HepG2 (cell line): ENCODE measurements around the gene PRKCG. TPM values are rescaled to one million over a fixed set of nuclear protein-coding genes. Genes with fewer than 3 reads are reported as not detected.

Experiments used
- MIXL1 ChIP-seq: IDR thresholded peaks from 2 replicates; pipeline ENCODE4 v1.6.1; 2016
- TFE3 ChIP-seq: IDR thresholded peaks from 2 replicates; pipeline ENCODE4 v1.6.1; 2016
- THAP11 ChIP-seq: IDR thresholded peaks from 2 replicates; pipeline ENCODE4 v1.6.1; 2016; ENCODE audit warnings: missing biosample characterization, missing genetic modification reagents
- ZNF343 ChIP-seq: sonication (generic); formaldehyde crosslinking; IDR thresholded peaks from 2 replicates; pipeline ENCODE4 v1.4.0; 2020; ENCODE audit warnings: mild to moderate bottlenecking, missing genetic modification reagents
- ZNF383 ChIP-seq: sonication (generic); formaldehyde crosslinking; IDR thresholded peaks from 2 replicates; pipeline ENCODE4 v1.4.0; 2020; ENCODE audit warnings: missing genetic modification reagents, mild to moderate bottlenecking, borderline replicate concordance
- ZNF775 ChIP-seq: sonication (generic); formaldehyde crosslinking; IDR thresholded peaks from 2 replicates; pipeline ENCODE4 v1.4.0; 2020; ENCODE audit warnings: missing genetic modification reagents, mild to moderate bottlenecking, moderate library complexity, borderline replicate concordance
- polyA plus RNA-seq, 8 experiments: library from polyadenylated mRNA; depleted of rRNA in 3 of 8; stranded (reverse) in 7 of 8; unstranded in 1 of 8; fragments of >200 nt; fragmentation: Illumina TruSeq in 4 of 8; extraction: Trizol in 4 of 8; gene quantifications; 2 replicates each; pipeline versions ENCODE4 v1.2.1 to v1.2.3, GENCODE V29; 2011 to 2016; ENCODE audit warnings: low read depth in 4 of 8, missing spikeins in 1 of 8, mixed read lengths in 1 of 8; ENCODE audit not compliant: insufficient read depth in 1 of 8
- total RNA-seq, 5 experiments: library from RNA; depleted of rRNA; stranded (reverse); fragments of >200 nt; fragmentation: Illumina TruSeq; extraction: Trizol; gene quantifications; 2 replicates each; pipeline ENCODE4 v1.2.3, GENCODE V29; 2016; ENCODE audit warnings: low read depth in 1 of 5
- TF ChIP-seq, protein P1 (sequence below): sonication (generic); formaldehyde crosslinking; IDR thresholded peaks from 2 replicates; pipeline ENCODE4 v1.4.0; 2020; ENCODE audit warnings: low read depth, mild to moderate bottlenecking, missing genetic modification reagents
- TF ChIP-seq, protein P2 (sequence below): sonication (generic); formaldehyde crosslinking; IDR thresholded peaks from 2 replicates; pipeline ENCODE4 v1.5.0; 2020; ENCODE audit warnings: mild to moderate bottlenecking, missing genetic modification reagents
- TF ChIP-seq, protein P3 (sequence below): sonication (generic); formaldehyde crosslinking; IDR thresholded peaks from 2 replicates; pipeline ENCODE4 v1.4.0; 2020; ENCODE audit warnings: missing genetic modification reagents, mild to moderate bottlenecking, borderline replicate concordance
- TF ChIP-seq, protein P4 (sequence below): sonication (generic); formaldehyde crosslinking; conservative IDR thresholded peaks from 2 replicates; pipeline ENCODE4 v1.4.0; 2020; ENCODE audit warnings: missing genetic modification reagents
- TF ChIP-seq, protein P5 (sequence below): IDR thresholded peaks from 2 replicates; pipeline ENCODE4 v1.6.1; 2016; ENCODE audit warnings: missing genetic modification reagents, missing compliant biosample characterization
- TF ChIP-seq, protein P6 (sequence below): sonication (generic); formaldehyde crosslinking; IDR thresholded peaks from one replicate; pipeline ENCODE4 v1.5.1; 2020; ENCODE audit warnings: mild to moderate bottlenecking, missing genetic modification reagents; ENCODE audit errors: not compliant biosample characterization

The PRKCG gene
- total and polyA plus RNA-seq, 2 of the 13 experiments (the other 11 are each of a cell fraction or from before 2014, with no cell fraction given) = 0.02 to 0.03 TPM

DNA sequence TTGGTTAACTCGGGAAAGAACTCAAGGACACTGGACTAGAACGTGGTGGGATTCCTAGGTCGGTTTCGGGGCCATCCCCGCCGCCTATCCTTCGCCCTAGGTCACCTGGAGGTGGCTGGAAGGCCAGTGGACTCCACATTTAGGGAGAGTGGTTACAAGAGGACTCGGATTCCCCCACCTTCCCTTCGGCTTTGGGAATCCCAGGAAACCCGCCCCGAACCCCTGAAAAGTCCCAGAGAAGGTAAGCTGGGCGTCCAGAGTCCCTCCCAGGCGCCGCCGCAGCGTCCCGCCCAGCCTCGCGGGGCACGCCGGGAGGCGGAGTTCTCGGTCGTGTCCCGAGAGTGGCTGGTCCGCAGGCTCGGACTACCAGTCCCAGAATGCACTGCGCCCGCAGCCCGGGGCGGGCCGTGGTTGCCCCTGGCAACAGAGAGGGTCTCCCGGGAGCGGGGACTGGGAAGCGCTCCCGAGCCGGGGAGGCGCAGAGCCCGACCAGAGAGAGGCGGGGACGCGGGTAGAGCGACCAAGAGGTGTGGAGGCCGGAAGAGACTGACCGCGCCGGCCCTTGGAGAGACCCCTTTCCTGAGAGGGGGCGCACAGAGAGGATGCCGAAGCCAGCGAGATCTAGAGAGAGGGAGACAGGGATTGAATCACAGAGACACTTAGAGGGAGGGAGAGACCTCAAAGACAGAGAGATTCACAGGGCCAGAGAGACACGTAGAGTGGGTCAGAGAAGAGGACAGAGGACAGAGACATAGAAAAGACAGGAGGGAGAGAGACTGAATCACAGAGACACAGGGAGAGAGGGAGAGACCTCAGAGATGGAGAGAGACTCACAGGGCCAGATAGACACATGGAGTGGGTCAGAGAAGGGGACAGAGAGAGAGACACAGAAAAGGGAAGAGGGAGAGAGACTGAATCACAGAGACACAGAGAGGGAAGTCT is 2.6 kb upstream of the PRKCG start (continued):
- TF ChIP-seq, protein P1, sequence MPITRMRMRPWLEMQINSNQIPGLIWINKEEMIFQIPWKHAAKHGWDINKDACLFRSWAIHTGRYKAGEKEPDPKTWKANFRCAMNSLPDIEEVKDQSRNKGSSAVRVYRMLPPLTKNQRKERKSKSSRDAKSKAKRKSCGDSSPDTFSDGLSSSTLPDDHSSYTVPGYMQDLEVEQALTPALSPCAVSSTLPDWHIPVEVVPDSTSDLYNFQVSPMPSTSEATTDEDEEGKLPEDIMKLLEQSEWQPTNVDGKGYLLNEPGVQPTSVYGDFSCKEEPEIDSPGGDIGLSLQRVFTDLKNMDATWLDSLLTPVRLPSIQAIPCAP (CRISPR knock-in tag) = no peak
- no peak for TF ChIP-seq ZNF383 (CRISPR knock-in tag)
- no peak for TF ChIP-seq TFE3
- peak; percentile 99 for TF ChIP-seq THAP11 (CRISPR knock-in tag)
- TF ChIP-seq, protein P2, sequence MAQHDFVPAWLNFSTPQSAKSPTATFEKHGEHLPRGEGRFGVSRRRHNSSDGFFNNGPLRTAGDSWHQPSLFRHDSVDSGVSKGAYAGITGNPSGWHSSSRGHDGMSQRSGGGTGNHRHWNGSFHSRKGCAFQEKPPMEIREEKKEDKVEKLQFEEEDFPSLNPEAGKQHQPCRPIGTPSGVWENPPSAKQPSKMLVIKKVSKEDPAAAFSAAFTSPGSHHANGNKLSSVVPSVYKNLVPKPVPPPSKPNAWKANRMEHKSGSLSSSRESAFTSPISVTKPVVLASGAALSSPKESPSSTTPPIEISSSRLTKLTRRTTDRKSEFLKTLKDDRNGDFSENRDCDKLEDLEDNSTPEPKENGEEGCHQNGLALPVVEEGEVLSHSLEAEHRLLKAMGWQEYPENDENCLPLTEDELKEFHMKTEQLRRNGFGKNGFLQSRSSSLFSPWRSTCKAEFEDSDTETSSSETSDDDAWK (CRISPR knock-in tag) = no peak
- no peak for TF ChIP-seq MIXL1 (CRISPR knock-in tag)
- TF ChIP-seq ZNF775 (CRISPR knock-in tag) = no peak
- TF ChIP-seq, protein P3, sequence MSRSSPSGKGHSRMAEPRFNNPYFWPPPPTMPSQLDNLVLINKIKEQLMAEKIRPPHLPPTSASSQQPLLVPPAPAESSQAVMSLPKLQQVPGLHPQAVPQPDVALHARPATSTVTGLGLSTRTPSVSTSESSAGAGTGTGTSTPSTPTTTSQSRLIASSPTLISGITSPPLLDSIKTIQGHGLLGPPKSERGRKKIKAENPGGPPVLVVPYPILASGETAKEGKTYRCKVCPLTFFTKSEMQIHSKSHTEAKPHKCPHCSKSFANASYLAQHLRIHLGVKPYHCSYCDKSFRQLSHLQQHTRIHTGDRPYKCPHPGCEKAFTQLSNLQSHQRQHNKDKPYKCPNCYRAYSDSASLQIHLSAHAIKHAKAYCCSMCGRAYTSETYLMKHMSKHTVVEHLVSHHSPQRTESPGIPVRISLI = no peak
- TF ChIP-seq, protein P4, sequence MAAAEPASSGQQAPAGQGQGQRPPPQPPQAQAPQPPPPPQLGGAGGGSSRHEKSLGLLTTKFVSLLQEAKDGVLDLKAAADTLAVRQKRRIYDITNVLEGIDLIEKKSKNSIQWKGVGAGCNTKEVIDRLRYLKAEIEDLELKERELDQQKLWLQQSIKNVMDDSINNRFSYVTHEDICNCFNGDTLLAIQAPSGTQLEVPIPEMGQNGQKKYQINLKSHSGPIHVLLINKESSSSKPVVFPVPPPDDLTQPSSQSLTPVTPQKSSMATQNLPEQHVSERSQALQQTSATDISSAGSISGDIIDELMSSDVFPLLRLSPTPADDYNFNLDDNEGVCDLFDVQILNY = no peak
- TF ChIP-seq, protein P5, sequence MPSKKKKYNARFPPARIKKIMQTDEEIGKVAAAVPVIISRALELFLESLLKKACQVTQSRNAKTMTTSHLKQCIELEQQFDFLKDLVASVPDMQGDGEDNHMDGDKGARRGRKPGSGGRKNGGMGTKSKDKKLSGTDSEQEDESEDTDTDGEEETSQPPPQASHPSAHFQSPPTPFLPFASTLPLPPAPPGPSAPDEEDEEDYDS (CRISPR knock-in tag) = peak; percentile 61
- no peak for TF ChIP-seq ZNF343
- TF ChIP-seq, protein P6, sequence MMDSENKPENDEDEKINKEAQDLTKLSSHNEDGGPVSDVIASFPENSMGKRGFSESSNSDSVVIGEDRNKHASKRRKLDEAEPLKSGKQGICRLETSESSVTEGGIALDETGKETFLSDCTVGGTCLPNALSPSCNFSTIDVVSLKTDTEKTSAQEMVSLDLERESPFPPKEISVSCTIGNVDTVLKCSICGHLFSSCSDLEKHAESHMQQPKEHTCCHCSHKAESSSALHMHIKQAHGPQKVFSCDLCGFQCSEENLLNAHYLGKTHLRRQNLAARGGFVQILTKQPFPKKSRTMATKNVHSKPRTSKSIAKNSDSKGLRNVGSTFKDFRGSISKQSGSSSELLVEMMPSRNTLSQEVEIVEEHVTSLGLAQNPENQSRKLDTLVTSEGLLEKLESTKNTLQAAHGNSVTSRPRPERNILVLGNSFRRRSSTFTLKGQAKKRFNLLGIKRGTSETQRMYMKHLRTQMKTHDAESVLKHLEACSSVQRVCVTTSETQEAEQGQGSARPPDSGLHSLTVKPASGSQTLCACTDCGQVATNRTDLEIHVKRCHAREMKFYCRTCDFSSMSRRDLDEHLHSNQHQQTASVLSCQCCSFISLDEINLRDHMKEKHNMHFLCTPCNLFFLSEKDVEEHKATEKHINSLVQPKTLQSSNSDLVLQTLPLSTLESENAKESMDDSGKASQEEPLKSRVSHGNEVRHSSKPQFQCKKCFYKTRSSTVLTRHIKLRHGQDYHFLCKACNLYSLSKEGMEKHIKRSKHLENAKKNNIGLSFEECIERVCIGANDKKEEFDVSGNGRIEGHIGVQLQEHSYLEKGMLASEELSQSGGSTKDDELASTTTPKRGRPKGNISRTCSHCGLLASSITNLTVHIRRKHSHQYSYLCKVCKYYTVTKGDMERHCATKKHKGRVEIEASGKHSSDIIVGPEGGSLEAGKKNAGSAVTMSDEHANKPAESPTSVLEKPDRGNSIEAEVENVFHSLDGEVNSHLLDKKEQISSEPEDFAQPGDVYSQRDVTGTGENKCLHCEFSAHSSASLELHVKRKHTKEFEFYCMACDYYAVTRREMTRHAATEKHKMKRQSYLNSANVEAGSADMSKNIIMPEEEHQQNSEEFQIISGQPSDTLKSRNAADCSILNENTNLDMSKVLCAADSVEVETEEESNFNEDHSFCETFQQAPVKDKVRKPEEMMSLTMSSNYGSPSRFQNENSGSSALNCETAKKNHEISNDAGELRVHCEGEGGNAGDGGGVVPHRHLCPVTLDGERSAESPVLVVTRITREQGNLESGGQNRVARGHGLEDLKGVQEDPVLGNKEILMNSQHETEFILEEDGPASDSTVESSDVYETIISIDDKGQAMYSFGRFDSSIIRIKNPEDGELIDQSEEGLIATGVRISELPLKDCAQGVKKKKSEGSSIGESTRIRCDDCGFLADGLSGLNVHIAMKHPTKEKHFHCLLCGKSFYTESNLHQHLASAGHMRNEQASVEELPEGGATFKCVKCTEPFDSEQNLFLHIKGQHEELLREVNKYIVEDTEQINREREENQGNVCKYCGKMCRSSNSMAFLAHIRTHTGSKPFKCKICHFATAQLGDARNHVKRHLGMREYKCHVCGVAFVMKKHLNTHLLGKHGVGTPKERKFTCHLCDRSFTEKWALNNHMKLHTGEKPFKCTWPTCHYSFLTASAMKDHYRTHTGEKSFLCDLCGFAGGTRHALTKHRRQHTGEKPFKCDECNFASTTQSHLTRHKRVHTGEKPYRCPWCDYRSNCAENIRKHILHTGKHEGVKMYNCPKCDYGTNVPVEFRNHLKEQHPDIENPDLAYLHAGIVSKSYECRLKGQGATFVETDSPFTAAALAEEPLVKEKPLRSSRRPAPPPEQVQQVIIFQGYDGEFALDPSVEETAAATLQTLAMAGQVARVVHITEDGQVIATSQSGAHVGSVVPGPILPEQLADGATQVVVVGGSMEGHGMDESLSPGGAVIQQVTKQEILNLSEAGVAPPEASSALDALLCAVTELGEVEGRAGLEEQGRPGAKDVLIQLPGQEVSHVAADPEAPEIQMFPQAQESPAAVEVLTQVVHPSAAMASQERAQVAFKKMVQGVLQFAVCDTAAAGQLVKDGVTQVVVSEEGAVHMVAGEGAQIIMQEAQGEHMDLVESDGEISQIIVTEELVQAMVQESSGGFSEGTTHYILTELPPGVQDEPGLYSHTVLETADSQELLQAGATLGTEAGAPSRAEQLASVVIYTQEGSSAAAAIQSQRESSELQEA (CRISPR knock-in tag) = no peak
